Measurements from ENCODE around the gene PSAP. TPM values are rescaled to one million over a fixed set of nuclear protein-coding genes. Genes with fewer than 3 reads are reported as not detected.

The PSAP gene
- total RNA-seq, 1 experiment from 2014 or later: 336 TPM

DNA sequence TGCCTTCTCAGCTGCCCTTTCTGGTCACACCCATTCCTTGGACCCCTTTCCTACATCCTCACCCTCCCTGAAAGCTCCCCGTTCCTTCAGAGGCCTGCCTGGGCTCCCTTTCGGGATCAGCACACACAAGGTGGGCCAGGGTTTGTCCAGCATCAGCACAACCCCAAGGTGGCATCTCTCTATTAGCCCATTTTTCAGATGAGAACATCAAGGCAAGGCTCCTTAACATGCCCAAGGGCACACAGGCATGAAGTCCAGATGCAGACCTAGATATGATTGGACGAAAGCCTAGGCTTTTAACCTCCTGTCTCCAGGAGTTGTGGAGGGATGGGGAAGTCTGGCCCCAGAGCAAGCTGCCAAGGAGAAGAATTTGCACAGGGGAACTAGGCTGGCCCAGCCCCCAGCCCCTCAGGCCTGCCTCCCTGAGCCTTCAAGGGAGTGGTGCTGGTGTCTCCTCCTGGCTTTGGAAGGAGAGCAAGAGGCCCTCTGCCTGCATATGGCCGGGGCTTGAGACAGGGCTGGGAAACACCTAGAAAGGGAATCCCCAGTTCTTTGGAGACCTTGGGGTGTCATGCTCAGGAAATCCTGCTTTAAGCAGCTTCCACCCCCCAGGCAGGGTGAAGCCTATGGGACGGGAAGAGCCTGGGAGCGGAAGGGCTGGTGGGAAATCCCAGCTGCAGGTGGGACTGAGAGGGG is 68.7 kb downstream of the PSAP start:
- no peak overlapping the region for H3K4ac ChIP-seq (ENCODE audit: low read depth, low read length)
- Mint-ChIP-seq H3K36me3 (ENCODE audit: insufficient read depth in 1 of 3, low read depth in 3 of 3) (no peaks in the 10 kb centered on the region; a peak in 1 of 7 replicates), H3K4me1 (peaks cover 10 to 16% of the 10 kb centered on the region in 2 experiments), H3K9me3 (peaks cover 0 to 3% of the 10 kb centered on the region in 2 experiments; a peak in 1 of 5 replicates), H3K4me3 (peak overlapping the region in 1 of 2 experiments; percentile 21; a peak in 1 of 5 replicates), H3K27me3 (ENCODE audit: low read depth) (peaks cover 15% of the 10 kb centered on the region), H3K27ac (peak overlapping the region in 1 of 3 experiments; percentile 34; a peak in 2 of 7 replicates)
- no peak overlapping the region for H3K27ac ChIP-seq (ENCODE audit: insufficient read length, low read depth, low read length)
- no peak overlapping the region for H4K5ac ChIP-seq (ENCODE audit: insufficient read length, low read depth, low read length)
- no peak for TF ChIP-seq CTCF (conservative IDR thresholded peaks at IDR 0.05)
- no peak overlapping the region for H3K4me2 ChIP-seq (ENCODE audit: insufficient read depth, insufficient read length, low read length)
- no peaks in the 10 kb centered on the region for H3K79me2 ChIP-seq (ENCODE audit: insufficient read depth, low read length)
- no peak overlapping the region for H2BK20ac ChIP-seq (ENCODE audit: low read depth, low read length, poor library complexity, severe bottlenecking)
- no peak overlapping the region for H2AFZ ChIP-seq (ENCODE audit: low read length)
- no peak overlapping the region for H2BK15ac ChIP-seq (ENCODE audit: low read depth, low read length)
- H2BK120ac ChIP-seq (ENCODE audit: low read depth, low read length, poor library complexity, severe bottlenecking): no peak overlapping the region
- H2BK5ac ChIP-seq (ENCODE audit: insufficient read length, low read length): no peak overlapping the region
- H3T11ph ChIP-seq (ENCODE audit: low read length): no peak overlapping the region
- no peaks in the 10 kb centered on the region for H3K79me1 ChIP-seq (ENCODE audit: insufficient read depth, low read depth, low read length, poor library complexity, severe bottlenecking)
- H3K23me2 ChIP-seq (ENCODE audit: insufficient read length, low read depth, low read length, poor library complexity, severe bottlenecking): no peaks in the 10 kb centered on the region
- H3K14ac ChIP-seq (ENCODE audit: insufficient read depth, low read length): no peak overlapping the region
- DNase-seq: no peak
- no peak overlapping the region for H4K8ac ChIP-seq (replicated peaks; ENCODE audit: insufficient read length, low read depth, low read length)
- H3K18ac ChIP-seq (ENCODE audit: insufficient read length, low read depth, low read length): no peak overlapping the region
- no peaks in the 10 kb centered on the region for H4K20me1 ChIP-seq (ENCODE audit: control insufficient read depth, insufficient read depth, insufficient read length)
- no peak overlapping the region for H4K91ac ChIP-seq (ENCODE audit: insufficient read length, low read depth, low read length)
- H2BK12ac ChIP-seq (ENCODE audit: insufficient read length, low read depth, low read length): no peak overlapping the region
- H3K27me3 ChIP-seq (ENCODE audit: insufficient read depth, low read length): no peaks in the 10 kb centered on the region
- H3K9me3 ChIP-seq (ENCODE audit: control insufficient read depth, low read depth, low read length): no peaks in the 10 kb centered on the region
- no peak overlapping the region for H3K9ac ChIP-seq (ENCODE audit: extremely low read depth, insufficient read length, low read length)
- no CpG with 5 or more reads among the region's 6 CpGs for WGBS (ENCODE audit: extremely low coverage, insufficient read length, low lambda C conversion rate)
- no peak overlapping the region for H3K23ac ChIP-seq (ENCODE audit: insufficient read length, low read depth, low read length)
- no peak overlapping the region for H2AK5ac ChIP-seq (ENCODE audit: insufficient read length, low read length)
- H3K4me1 ChIP-seq (ENCODE audit: insufficient read depth, low read length): no peaks in the 10 kb centered on the region
- no peak overlapping the region for H3K56ac ChIP-seq (ENCODE audit: insufficient read length, low read depth, low read length)

Measured in H9 (cell line).